ENCODE results near the gene PDE11A. TPM values are rescaled to one million over a fixed set of nuclear protein-coding genes. Genes with fewer than 3 reads are reported as not detected.

The PDE11A gene
- total and polyA plus RNA-seq, 2 experiments from 2014 or later: 0.34 to 0.86 TPM

DNA sequence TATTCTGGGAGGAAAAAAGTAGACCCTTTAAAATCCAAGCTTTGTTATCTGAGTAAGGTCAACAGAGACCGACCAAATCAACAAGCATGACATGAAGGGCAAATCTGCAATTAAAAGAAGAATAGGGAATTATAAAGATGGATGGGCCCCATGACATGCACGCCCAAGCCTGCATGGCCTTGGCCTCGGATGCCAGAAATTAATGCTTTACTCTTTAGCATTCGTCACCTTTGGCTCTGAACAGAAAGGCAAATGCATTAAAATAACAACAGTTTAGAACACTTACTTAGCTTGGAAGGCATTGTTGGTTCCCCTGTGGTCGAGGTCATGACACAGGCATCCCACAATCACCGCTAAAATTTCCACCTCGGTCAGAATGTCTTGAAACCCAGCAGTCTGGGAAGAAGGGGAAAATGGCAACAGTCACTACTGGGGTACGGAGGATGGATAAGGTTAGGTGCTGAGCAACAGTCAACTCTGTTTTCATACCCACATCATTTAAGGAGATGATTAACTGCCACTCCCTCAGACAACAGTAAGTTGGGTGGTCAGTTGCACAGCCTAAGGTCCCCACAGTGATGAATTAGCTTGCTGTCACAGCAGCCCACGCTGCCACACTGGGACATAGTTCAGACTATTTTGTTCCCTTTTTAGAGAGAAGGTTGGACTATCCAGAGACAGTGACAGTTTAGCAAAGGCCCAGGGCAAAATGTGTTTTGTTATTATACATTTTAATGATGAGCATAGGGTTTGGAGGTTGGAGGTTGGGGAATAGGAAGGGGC, 360.9 kb downstream of the PDE11A start:
- Histone ChIP-seq H4K20me1 (ENCODE audit: insufficient read depth) (no peaks in the 10 kb centered on the region), H3K27me3 (replicated peaks; ENCODE audit: insufficient read depth) (peaks cover 7% of the 10 kb centered on the region), H3K4me3 (no peak overlapping the region), H3K79me2 (ENCODE audit: insufficient read depth) (no peaks in the 10 kb centered on the region), H2AFZ (no peak overlapping the region), H3F3A (ENCODE audit: insufficient read depth) (no peaks in the 10 kb centered on the region), H3K9ac (no peak overlapping the region), H3K4me1 (ENCODE audit: insufficient read depth) (no peaks in the 10 kb centered on the region), H3K36me3 (ENCODE audit: low read depth) (no peaks in the 10 kb centered on the region), H3K9me3 (ENCODE audit: low read depth) (no peaks in the 10 kb centered on the region), H3K4me2 (ENCODE audit: unreplicated experiment) (no peak overlapping the region), H3K27ac (no peak overlapping the region), H3K9me2 (ENCODE audit: insufficient read depth) (no peaks in the 10 kb centered on the region)
- WGBS, 2 experiments (ENCODE audit: low coverage in 1 of 2, low lambda C conversion rate in 2 of 2, missing lambda C conversion rate in 2 of 2): 38 to 50% methylated on average over 9 of the region's 9 CpGs
- in situ Hi-C loops (cut with MboI): no loop called here
- TF ChIP-seq EZH2 (IDR thresholded peaks at IDR 0.05; ENCODE audit: insufficient read depth, poor library complexity, severe bottlenecking): no peak
- TF ChIP-seq EZH2phosphoT487 (IDR thresholded peaks at IDR 0.05; ENCODE audit: insufficient read depth, low read depth): no peak
- DNase-seq: no peak

DNA sequence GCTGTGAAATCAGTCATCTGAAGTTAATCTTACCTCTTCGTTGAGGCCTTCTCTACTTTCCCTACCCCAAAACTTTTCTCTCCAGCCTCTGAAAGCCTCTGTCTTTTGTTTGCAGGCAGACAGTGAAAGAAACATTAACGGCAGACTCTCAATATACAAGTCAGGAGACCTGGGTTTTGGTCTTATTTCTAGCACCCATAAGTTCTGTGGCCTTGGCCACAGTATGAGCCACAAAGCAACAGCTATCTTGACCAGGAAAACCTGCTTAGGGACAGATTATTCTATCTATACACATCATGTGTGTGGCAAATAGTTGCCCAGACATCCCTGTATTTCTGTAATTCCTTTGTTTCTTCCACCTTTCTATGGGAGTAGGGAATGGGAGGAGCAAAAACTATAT, 361.7 kb downstream of the PDE11A start:
- H3K36me3 ChIP-seq (ENCODE audit: low read depth): no peaks in the 10 kb centered on the region
- no peak overlapping the region for H3K27ac ChIP-seq
- H3K9me3 ChIP-seq (ENCODE audit: low read depth): no peaks in the 10 kb centered on the region
- no peak overlapping the region for H3K4me3 ChIP-seq
- in situ Hi-C loops (cut with MboI): no loop called here
- H4K20me1 ChIP-seq (ENCODE audit: insufficient read depth): no peaks in the 10 kb centered on the region
- no peaks in the 10 kb centered on the region for H3K79me2 ChIP-seq (ENCODE audit: insufficient read depth)
- TF ChIP-seq EZH2phosphoT487 (IDR thresholded peaks at IDR 0.05; ENCODE audit: insufficient read depth, low read depth) (no peak), EZH2 (IDR thresholded peaks at IDR 0.05; ENCODE audit: insufficient read depth, poor library complexity, severe bottlenecking) (no peak)
- H3K4me2 ChIP-seq (ENCODE audit: unreplicated experiment): no peak overlapping the region
- H3K4me1 ChIP-seq (ENCODE audit: insufficient read depth): no peaks in the 10 kb centered on the region
- 26 to 37% methylated on average over 2 of the region's 2 CpGs for WGBS, 2 experiments (ENCODE audit: low coverage in 1 of 2, low lambda C conversion rate in 2 of 2, missing lambda C conversion rate in 2 of 2)
- no peak for DNase-seq
- no peak overlapping the region for H2AFZ ChIP-seq
- no peaks in the 10 kb centered on the region for H3K9me2 ChIP-seq (ENCODE audit: insufficient read depth)
- no peak overlapping the region for H3K9ac ChIP-seq
- H3K27me3 ChIP-seq (replicated peaks; ENCODE audit: insufficient read depth): peaks cover 11% of the 10 kb centered on the region
- H3F3A ChIP-seq (ENCODE audit: insufficient read depth): no peaks in the 10 kb centered on the region

DNA sequence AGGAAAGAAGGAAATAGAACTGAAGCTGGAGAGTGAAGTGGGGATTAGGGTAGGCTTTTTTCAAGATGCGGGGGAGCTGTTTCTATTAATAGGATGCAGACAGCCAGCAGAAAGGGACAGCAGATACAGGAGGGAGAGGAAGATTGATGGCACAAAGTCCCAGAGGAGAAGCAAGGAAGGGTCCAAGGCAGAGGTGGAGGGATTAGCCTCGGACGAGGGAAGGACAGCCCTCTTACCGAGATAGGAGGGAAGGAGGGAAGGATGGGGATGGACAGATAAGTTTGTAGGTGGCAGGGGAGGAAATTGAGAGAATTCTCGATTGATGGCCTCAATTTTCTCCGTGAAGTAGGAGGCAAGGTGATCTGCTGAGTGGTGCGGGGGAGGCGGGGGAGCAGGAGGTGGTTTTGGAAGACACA, 362.6 kb downstream of the PDE11A start:
- no peak for TF ChIP-seq EZH2 (IDR thresholded peaks at IDR 0.05; ENCODE audit: insufficient read depth, poor library complexity, severe bottlenecking)
- no peak for TF ChIP-seq EZH2phosphoT487 (IDR thresholded peaks at IDR 0.05; ENCODE audit: insufficient read depth, low read depth)
- Histone ChIP-seq H4K20me1 (ENCODE audit: insufficient read depth) (no peaks in the 10 kb centered on the region), H3K9me3 (ENCODE audit: low read depth) (no peaks in the 10 kb centered on the region), H3K36me3 (ENCODE audit: low read depth) (no peaks in the 10 kb centered on the region), H3K4me2 (ENCODE audit: unreplicated experiment) (no peak overlapping the region), H3K9ac (no peak overlapping the region), H3K27me3 (replicated peaks; ENCODE audit: insufficient read depth) (peaks cover 6% of the 10 kb centered on the region; the same call in 1 of the 2 replicates), H3K27ac (no peak overlapping the region), H3K9me2 (ENCODE audit: insufficient read depth) (no peaks in the 10 kb centered on the region), H3K79me2 (ENCODE audit: insufficient read depth) (no peaks in the 10 kb centered on the region), H3F3A (ENCODE audit: insufficient read depth) (no peaks in the 10 kb centered on the region), H2AFZ (no peak overlapping the region), H3K4me3 (no peak overlapping the region), H3K4me1 (ENCODE audit: insufficient read depth) (no peaks in the 10 kb centered on the region)
- DNase-seq: no peak
- 57 to 61% methylated on average over 8 of the region's 8 CpGs for WGBS, 2 experiments (ENCODE audit: low coverage in 1 of 2, low lambda C conversion rate in 2 of 2, missing lambda C conversion rate in 2 of 2)
- in situ Hi-C loops (cut with MboI): no loop called here

DNA sequence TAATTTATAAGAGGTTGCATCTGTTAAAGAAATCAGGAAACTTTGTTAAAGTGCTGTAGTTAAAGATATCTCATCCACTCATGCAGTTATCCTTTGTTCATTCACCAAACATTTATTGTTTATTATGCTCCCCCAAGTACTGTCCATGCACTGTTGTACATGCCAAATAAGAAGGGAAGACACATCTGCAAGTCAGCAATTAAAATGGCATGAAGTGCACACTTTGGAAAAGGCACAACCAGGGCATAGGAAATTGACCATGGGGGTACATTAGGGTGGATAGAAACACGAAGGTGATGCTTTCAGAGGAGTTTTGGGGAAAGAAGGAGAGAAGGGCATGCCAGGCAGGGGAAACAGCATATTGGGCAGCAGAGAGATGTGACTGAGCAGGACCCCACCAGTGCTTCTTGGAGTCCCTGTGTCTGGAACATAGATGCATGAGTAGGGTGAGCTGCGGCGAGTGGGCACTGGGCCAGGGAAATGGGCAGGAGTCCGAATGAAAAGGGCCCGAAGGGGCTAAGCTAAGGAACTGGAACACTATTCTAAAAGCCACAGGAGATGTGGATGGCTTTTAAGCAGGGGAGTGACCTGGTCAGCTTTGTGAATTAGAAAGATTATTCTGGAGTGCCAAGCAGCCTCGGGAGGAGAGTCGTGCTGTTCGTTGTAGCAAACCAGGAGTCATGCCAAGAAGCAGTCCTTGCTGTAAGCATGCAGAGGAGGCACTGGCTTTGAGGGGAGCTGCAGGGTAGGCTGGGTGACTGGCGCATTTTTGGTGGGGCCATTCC, 363.7 kb downstream of the PDE11A start:
- Histone ChIP-seq H3K79me2 (ENCODE audit: insufficient read depth) (no peaks in the 10 kb centered on the region), H3K9ac (no peak overlapping the region), H2AFZ (no peak overlapping the region), H3K9me2 (ENCODE audit: insufficient read depth) (no peaks in the 10 kb centered on the region), H3K36me3 (ENCODE audit: low read depth) (no peaks in the 10 kb centered on the region), H4K20me1 (ENCODE audit: insufficient read depth) (no peaks in the 10 kb centered on the region), H3K9me3 (ENCODE audit: low read depth) (no peaks in the 10 kb centered on the region), H3K27ac (no peak overlapping the region), H3K4me2 (ENCODE audit: unreplicated experiment) (no peak overlapping the region), H3K4me3 (no peak overlapping the region), H3F3A (ENCODE audit: insufficient read depth) (no peaks in the 10 kb centered on the region), H3K27me3 (replicated peaks; ENCODE audit: insufficient read depth) (peaks cover 6% of the 10 kb centered on the region; the same call in 1 of the 2 replicates), H3K4me1 (ENCODE audit: insufficient read depth) (no peaks in the 10 kb centered on the region)
- no peak for DNase-seq
- WGBS, 2 experiments (ENCODE audit: low coverage in 1 of 2, low lambda C conversion rate in 2 of 2, missing lambda C conversion rate in 2 of 2): 29 to 32% methylated on average over 9 of the region's 9 CpGs
- TF ChIP-seq EZH2phosphoT487 (IDR thresholded peaks at IDR 0.05; ENCODE audit: insufficient read depth, low read depth) (no peak), EZH2 (IDR thresholded peaks at IDR 0.05; ENCODE audit: insufficient read depth, poor library complexity, severe bottlenecking) (no peak)
- in situ Hi-C loops (cut with MboI): no loop called here

Data from GM23248 (cell line).